ENCODE data around the gene ZNF627.

DNA sequence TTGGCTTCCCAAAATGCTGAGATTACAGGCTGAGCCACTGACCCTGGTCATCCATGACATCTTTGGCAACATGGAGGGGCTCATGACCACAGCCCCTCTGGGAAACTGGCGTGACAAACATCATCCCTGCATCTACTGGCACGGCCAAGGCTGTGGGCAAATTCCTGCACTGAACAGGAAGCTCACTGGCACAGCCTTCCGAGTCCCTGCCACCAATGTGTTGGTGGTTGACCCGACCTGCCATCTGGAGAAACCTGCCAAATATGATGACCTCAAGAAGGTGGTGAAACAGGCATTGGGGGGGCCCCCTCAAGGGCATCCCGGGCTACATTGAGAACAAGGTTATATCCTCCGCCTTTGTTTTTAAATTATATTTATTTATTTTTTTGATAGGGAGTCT lies 11.0 kb upstream of the ZNF627 start:
- TF ChIP-seq, protein P1, sequence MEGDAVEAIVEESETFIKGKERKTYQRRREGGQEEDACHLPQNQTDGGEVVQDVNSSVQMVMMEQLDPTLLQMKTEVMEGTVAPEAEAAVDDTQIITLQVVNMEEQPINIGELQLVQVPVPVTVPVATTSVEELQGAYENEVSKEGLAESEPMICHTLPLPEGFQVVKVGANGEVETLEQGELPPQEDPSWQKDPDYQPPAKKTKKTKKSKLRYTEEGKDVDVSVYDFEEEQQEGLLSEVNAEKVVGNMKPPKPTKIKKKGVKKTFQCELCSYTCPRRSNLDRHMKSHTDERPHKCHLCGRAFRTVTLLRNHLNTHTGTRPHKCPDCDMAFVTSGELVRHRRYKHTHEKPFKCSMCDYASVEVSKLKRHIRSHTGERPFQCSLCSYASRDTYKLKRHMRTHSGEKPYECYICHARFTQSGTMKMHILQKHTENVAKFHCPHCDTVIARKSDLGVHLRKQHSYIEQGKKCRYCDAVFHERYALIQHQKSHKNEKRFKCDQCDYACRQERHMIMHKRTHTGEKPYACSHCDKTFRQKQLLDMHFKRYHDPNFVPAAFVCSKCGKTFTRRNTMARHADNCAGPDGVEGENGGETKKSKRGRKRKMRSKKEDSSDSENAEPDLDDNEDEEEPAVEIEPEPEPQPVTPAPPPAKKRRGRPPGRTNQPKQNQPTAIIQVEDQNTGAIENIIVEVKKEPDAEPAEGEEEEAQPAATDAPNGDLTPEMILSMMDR (IDR thresholded peaks at IDR 0.05) = no peak
- TF ChIP-seq POLR2A (IDR thresholded peaks at IDR 0.05) = no peak

All from esophagus squamous epithelium (tissue), 4 donors.